ENCODE measurements around the gene IPMK.

DNA sequence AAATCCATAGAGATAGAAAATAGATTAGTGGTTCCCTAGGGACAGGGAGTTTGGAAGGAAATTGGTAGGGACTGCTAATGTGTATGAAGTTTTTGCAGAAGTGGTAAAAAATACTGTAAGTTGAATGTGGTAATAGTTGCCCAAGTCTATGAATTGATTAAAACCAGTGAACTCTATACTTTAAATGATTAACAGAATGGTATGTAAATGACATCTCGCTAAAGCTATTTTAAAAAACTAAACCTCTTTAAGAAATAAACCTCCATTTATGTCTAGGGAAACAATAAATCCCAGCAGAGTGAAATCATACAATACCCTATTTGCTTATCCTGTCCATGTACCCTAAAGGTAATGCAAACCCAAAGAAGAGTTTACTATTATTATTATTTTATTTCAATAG lies 61.4 kb downstream of the IPMK start:
- no peak for TF ChIP-seq ZFX (IDR thresholded peaks at IDR 0.05)
- TF ChIP-seq, protein P1, sequence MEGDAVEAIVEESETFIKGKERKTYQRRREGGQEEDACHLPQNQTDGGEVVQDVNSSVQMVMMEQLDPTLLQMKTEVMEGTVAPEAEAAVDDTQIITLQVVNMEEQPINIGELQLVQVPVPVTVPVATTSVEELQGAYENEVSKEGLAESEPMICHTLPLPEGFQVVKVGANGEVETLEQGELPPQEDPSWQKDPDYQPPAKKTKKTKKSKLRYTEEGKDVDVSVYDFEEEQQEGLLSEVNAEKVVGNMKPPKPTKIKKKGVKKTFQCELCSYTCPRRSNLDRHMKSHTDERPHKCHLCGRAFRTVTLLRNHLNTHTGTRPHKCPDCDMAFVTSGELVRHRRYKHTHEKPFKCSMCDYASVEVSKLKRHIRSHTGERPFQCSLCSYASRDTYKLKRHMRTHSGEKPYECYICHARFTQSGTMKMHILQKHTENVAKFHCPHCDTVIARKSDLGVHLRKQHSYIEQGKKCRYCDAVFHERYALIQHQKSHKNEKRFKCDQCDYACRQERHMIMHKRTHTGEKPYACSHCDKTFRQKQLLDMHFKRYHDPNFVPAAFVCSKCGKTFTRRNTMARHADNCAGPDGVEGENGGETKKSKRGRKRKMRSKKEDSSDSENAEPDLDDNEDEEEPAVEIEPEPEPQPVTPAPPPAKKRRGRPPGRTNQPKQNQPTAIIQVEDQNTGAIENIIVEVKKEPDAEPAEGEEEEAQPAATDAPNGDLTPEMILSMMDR (conservative IDR thresholded peaks at IDR 0.05) = no peak

Data from C4-2B (cell line).